ENCODE data around the gene FHDC1.

GRCh38 chr4:152900395-152900794 lies 35.7 kb upstream of the FHDC1 start:
- no peak for TF ChIP-seq CTCF (conservative IDR thresholded peaks at IDR 0.05; ENCODE audit: low read depth, low read length)
- no peak for TF ChIP-seq EZH2 (IDR thresholded peaks at IDR 0.05; ENCODE audit: low read length, unreplicated experiment)
- no peak for TF ChIP-seq EZH2phosphoT487 (IDR thresholded peaks at IDR 0.05; ENCODE audit: borderline replicate concordance, low read length)
